Bronchus fibroblast of lung (primary cell): ENCODE results near the gene MED8. TPM values are rescaled to one million over a fixed set of nuclear protein-coding genes. Genes with fewer than 3 reads are reported as not detected.

Experiments
- total RNA-seq: library from RNA; depleted of rRNA; stranded (reverse); fragments of >200 nt; gene quantifications from 2 replicates; pipeline ENCODE4 v1.2.3, GENCODE V29; 2015

The MED8 gene, protein sequence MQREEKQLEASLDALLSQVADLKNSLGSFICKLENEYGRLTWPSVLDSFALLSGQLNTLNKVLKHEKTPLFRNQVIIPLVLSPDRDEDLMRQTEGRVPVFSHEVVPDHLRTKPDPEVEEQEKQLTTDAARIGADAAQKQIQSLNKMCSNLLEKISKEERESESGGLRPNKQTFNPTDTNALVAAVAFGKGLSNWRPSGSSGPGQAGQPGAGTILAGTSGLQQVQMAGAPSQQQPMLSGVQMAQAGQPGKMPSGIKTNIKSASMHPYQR
- total RNA-seq, result 71.8 and 72.6 TPM in 2 replicates

DNA sequence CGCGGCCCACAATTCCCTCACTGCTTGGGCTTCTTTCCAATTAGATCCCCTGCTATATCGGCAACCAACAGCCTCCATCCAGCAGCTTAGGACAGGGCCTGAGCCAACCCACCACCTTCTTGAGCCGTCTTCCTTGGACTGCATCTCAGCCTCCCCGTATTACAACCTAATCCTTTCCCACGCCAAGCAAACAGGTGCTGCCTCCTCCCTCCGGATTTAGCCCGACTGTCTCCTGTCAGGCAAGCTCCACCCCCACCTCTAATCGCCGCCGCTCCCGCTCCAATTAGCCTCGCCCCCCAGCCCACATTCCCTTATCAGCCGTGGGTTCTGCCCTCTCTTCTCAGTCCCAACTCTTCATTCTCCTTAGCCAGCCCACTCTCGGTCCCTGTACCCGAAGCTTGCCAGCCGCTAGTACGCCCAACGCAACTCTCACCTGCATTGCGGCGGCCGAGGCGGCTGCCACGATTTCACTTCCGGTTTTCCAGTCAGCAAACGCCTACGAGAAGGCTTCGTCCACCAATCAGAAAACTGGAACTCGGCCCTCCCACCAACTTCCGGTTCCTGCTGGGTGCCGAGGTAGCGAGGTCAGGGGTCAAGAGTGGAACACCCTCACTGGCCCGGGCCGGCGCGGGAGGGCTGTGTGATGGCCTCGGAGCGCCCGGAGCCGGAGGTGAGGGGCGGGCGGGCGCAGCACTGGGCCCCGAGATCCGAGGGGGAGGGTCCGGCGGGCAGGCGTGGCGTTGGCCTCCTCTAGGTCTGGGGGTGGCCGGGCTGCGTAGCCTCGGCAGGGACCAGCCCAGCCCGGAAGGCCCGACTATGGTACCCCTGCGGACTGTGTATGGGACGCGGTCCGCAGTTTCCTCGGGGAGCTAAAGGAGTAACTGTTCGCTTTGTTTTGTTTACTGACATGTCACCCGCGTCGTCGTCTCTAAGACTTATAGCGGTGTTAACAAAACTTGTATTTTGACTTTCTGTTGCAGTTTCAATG is at the start of gene MED8, which contains the start of gene SZT2:
TSS of gene MED8 (minus strand) at position 475 of the 988 bp plus-strand sequence. CDS start at position 439, 36 bp downstream.
TSS of gene SZT2 (plus strand) at position 574 of the 988 bp plus-strand sequence. CDS start at position 644, 70 bp downstream.

DNA sequence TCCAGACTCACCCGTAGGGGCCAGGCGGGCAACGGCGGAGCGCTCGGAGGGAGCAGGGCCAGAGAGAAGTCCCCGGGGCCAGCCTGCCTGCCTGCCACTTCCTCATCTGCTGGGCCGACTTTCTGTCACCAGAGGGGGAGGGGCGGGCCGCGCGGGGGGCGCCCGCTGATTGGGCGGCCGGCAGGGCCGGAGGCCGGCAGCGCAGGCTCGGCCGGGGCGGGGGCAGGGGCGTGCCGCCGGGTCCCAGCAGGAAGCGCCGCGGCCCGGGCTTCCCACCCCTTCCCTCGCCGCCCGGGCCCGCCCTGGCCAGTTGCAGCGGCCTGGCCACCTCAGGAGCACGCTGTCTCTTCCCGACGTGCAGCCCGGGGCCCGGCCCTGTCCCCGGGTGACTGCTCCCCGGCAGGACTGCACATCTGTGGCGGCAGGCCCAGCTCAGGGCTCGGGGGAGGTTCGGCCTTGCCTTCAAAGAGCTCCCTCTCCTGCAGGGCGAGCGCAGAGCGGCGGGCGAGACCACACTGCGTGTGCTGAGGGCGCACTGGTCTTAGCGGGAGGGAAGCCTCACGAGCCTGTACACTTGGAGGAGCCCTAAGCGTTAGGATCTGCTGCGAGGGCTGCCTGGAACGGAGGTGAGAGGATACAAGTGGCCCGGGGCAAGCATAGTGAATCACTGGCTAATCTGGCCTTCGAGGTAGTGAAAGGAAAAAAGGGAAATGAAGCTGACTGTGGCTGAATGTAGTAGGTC is 21.5 kb downstream of the MED8 start, which contains the start of gene ELOVL1:
TSS of gene ELOVL1 (minus strand) at position 108 of the 742 bp plus-strand sequence. CDS start 2,402 bp downstream, outside the sequence.

DNA sequence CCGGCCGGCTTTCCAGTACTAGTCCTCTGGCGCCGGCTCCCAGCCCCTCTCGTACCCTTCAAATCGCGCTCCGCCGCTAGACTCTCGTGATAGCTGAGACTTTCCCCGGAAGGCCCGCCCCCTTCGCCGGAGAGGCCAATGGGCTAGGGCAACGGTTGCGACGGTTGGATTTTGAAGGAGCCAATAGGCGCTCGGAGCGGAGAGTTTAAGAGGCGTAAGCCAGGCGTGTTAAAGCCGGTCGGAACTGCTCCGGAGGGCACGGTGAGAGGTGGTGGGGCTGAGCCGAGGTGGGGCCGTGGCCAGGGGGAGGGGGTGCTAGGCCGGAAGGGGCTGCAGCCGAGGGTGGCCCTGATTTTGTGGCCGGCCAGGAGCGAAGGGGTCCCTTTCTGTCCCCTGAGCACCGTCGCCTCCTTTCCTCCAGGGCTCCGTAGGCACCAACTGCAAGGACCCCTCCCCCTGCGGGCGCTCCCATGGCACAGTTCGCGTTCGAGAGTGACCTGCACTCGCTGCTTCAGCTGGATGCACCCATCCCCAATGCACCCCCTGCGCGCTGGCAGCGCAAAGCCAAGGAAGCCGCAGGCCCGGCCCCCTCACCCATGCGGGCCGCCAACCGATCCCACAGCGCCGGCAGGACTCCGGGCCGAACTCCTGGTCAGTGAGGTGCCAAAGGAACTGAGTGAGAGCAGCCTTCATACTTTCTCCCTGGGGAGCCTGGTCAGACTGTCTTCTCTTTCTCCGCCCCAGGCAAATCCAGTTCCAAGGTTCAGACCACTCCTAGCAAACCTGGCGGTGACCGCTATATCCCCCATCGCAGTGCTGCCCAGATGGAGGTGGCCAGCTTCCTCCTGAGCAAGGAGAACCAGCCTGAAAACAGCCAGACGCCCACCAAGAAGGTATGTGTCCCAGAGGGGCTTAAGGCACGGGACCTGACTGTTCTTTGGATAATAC is 30.6 kb downstream of the MED8 start, which contains the start of gene CDC20:
TSS of gene CDC20 (plus strand) at position 236 of the 948 bp plus-strand sequence. CDS start at position 471, 235 bp downstream.

DNA sequence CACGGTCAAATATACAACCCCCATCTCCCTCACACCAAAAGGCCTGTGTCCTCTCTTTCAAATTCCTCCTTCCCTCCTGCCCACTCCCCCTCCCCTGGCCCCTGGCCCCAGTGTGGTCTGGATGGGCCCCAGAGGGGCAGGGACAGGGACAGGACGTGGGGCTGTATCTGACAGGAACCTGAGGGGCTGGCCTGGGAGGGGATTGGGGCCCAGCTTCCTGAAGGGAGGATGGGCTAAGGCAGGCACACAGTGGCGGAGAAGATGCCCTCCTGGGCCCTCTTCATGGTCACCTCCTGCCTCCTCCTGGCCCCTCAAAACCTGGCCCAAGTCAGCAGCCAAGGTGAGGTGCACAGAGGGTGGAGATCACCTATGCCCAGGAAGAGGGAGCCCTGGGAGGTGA is 52.0 kb downstream of the MED8 start, which contains the start of gene MPL:
TSS of gene MPL (plus strand) at position 231 of the 400 bp plus-strand sequence. CDS start at position 262, 31 bp downstream.

Other genes with a start within 250 kb of the MED8 start
- 145 and 149 TPM in 2 replicates for gene EBNA1BP2, start 217.5 kb downstream of the MED8 start, total RNA-seq
- gene CFAP57, start 217.5 kb downstream of the MED8 start, total RNA-seq, result 0.15 TPM in 1 of 2 replicates, not detected in the other
- not detected in 2 replicates for gene TMEM125, start 119.8 kb downstream of the MED8 start, total RNA-seq
- not detected in 2 replicates for gene C1orf210, start 104.2 kb downstream of the MED8 start, total RNA-seq
- gene TIE1, start 88.8 kb downstream of the MED8 start, total RNA-seq, result 0.34 and 1.2 TPM in 2 replicates
- under 0.01 TPM in 1 of 2 replicates, not detected in the other for gene MPL, start 52.0 kb downstream of the MED8 start, total RNA-seq
- 183 and 220 TPM in 2 replicates for gene CDC20, start 30.8 kb downstream of the MED8 start, total RNA-seq
- 107 and 116 TPM in 2 replicates for gene ELOVL1, start 21.8 kb downstream of the MED8 start, total RNA-seq
- gene SZT2, start 99 bp upstream of the MED8 start, total RNA-seq, result 9.8 and 12.3 TPM in 2 replicates
- 63.2 and 71.1 TPM in 2 replicates for gene HYI, start 64.1 kb upstream of the MED8 start, total RNA-seq
- gene PTPRF, start 141.1 kb upstream of the MED8 start, total RNA-seq, result 54.3 and 56.8 TPM in 2 replicates